ENCODE results near the gene ANKRD34A. TPM values are rescaled to one million over a fixed set of nuclear protein-coding genes. Genes with fewer than 3 reads are reported as not detected.

Gene ANKRD34A
- polyA plus RNA-seq, 1 donor, result 0.79 TPM

GRCh38 chr1:145980457-145980994, 16.2 kb upstream of the ANKRD34A start:
- H3K9me3 ChIP-seq (ENCODE audit: control insufficient read depth, low read depth, low read length), result no peaks in the 10 kb centered on the region
- peaks cover 31% of the 10 kb centered on the region for H3K4me1 ChIP-seq (ENCODE audit: control insufficient read depth, insufficient read depth, low read length)
- no peak overlapping the region for H3K4me3 ChIP-seq (ENCODE audit: low read length)
- no CpG with 5 or more reads among the region's 1 CpG for whole genome bisulfite sequencing (ENCODE audit: insufficient coverage, low lambda C conversion rate)
- H3K27ac ChIP-seq (ENCODE audit: low read length), result peak overlapping the region; percentile 94
- peak in 1 of 2 donors; percentile 53 for DNase-seq
- no peaks in the 10 kb centered on the region for H3K27me3 ChIP-seq (ENCODE audit: control insufficient read depth, insufficient read depth, low read length)
- no peaks in the 10 kb centered on the region for H3K36me3 ChIP-seq (ENCODE audit: control insufficient read depth, insufficient read depth, low read length)

GRCh38 chr1:145979746-145980456, 15.5 kb upstream of the ANKRD34A start:
- Histone ChIP-seq H3K4me1 (ENCODE audit: control insufficient read depth, insufficient read depth, low read length) (peaks cover 31% of the 10 kb centered on the region), H3K9me3 (ENCODE audit: control insufficient read depth, low read depth, low read length) (no peaks in the 10 kb centered on the region), H3K36me3 (ENCODE audit: control insufficient read depth, insufficient read depth, low read length) (no peaks in the 10 kb centered on the region), H3K4me3 (ENCODE audit: low read length) (no peak overlapping the region), H3K27ac (ENCODE audit: low read length) (peak overlapping the region; percentile 94), H3K27me3 (ENCODE audit: control insufficient read depth, insufficient read depth, low read length) (no peaks in the 10 kb centered on the region)
- DNase-seq, result peak in 1 of 2 donors; percentile 62
- 70% methylated on average over 2 of the region's 7 CpGs for WGBS (ENCODE audit: insufficient coverage, low lambda C conversion rate)

- H3K9me3 ChIP-seq (ENCODE audit: control insufficient read depth, low read depth, low read length), result no peaks in the 10 kb centered on the region
- no peaks in the 10 kb centered on the region for H3K27me3 ChIP-seq (ENCODE audit: control insufficient read depth, insufficient read depth, low read length)
- WGBS (ENCODE audit: insufficient coverage, low lambda C conversion rate), result no CpG with 5 or more reads among the region's 9 CpGs
- peaks cover 31% of the 10 kb centered on the region for H3K4me1 ChIP-seq (ENCODE audit: control insufficient read depth, insufficient read depth, low read length)
- H3K27ac ChIP-seq (ENCODE audit: low read length), result peak overlapping the region; percentile 94
- no peak overlapping the region for H3K4me3 ChIP-seq (ENCODE audit: low read length)
- H3K36me3 ChIP-seq (ENCODE audit: control insufficient read depth, insufficient read depth, low read length), result no peaks in the 10 kb centered on the region
- peak; percentile 98 to 99 for DNase-seq
Observed at GRCh38 chr1:145978854-145979745, 14.7 kb upstream of the ANKRD34A start.

- Histone ChIP-seq H3K9me3 (ENCODE audit: control insufficient read depth, low read depth, low read length) (no peaks in the 10 kb centered on the region), H3K36me3 (ENCODE audit: control insufficient read depth, insufficient read depth, low read length) (no peaks in the 10 kb centered on the region), H3K4me3 (ENCODE audit: low read length) (no peak overlapping the region), H3K27ac (ENCODE audit: low read length) (peak overlapping the region; percentile 94), H3K4me1 (ENCODE audit: control insufficient read depth, insufficient read depth, low read length) (peaks cover 31% of the 10 kb centered on the region), H3K27me3 (ENCODE audit: control insufficient read depth, insufficient read depth, low read length) (no peaks in the 10 kb centered on the region)
- DNase-seq, result peak in 1 of 2 donors; percentile 71
Observed at GRCh38 chr1:145978471-145978853, 14.1 kb upstream of the ANKRD34A start.

GRCh38 chr1:145977486-145978470, 13.4 kb upstream of the ANKRD34A start:
- Histone ChIP-seq H3K9me3 (ENCODE audit: control insufficient read depth, low read depth, low read length) (no peaks in the 10 kb centered on the region), H3K4me3 (ENCODE audit: low read length) (no peak overlapping the region), H3K4me1 (ENCODE audit: control insufficient read depth, insufficient read depth, low read length) (peaks cover 31% of the 10 kb centered on the region), H3K36me3 (ENCODE audit: control insufficient read depth, insufficient read depth, low read length) (no peaks in the 10 kb centered on the region), H3K27me3 (ENCODE audit: control insufficient read depth, insufficient read depth, low read length) (no peaks in the 10 kb centered on the region), H3K27ac (ENCODE audit: low read length) (peak overlapping the region; percentile 94)
- DNase-seq, result peak; percentile 84 to 85
- no CpG with 5 or more reads among the region's 9 CpGs for WGBS (ENCODE audit: insufficient coverage, low lambda C conversion rate)

GRCh38 chr1:145977016-145977415, 12.6 kb upstream of the ANKRD34A start:
- no peak overlapping the region for H3K27ac ChIP-seq (ENCODE audit: low read length)
- peaks cover 31% of the 10 kb centered on the region for H3K4me1 ChIP-seq (ENCODE audit: control insufficient read depth, insufficient read depth, low read length)
- no peaks in the 10 kb centered on the region for H3K27me3 ChIP-seq (ENCODE audit: control insufficient read depth, insufficient read depth, low read length)
- no peak for DNase-seq
- no CpG with 5 or more reads among the region's 5 CpGs for WGBS (ENCODE audit: insufficient coverage, low lambda C conversion rate)
- H3K4me3 ChIP-seq (ENCODE audit: low read length), result no peak overlapping the region
- no peaks in the 10 kb centered on the region for H3K9me3 ChIP-seq (ENCODE audit: control insufficient read depth, low read depth, low read length)
- no peaks in the 10 kb centered on the region for H3K36me3 ChIP-seq (ENCODE audit: control insufficient read depth, insufficient read depth, low read length)

- no peak for DNase-seq
- Histone ChIP-seq H3K4me1 (ENCODE audit: control insufficient read depth, insufficient read depth, low read length) (peaks cover 26% of the 10 kb centered on the region), H3K4me3 (ENCODE audit: low read length) (no peak overlapping the region), H3K27me3 (ENCODE audit: control insufficient read depth, insufficient read depth, low read length) (no peaks in the 10 kb centered on the region), H3K36me3 (ENCODE audit: control insufficient read depth, insufficient read depth, low read length) (no peaks in the 10 kb centered on the region), H3K9me3 (ENCODE audit: control insufficient read depth, low read depth, low read length) (no peaks in the 10 kb centered on the region), H3K27ac (ENCODE audit: low read length) (no peak overlapping the region)
- WGBS (ENCODE audit: insufficient coverage, low lambda C conversion rate), result no CpG with 5 or more reads among the region's 4 CpGs
Observed at GRCh38 chr1:145975216-145975615, 10.8 kb upstream of the ANKRD34A start.

- H3K27ac ChIP-seq (ENCODE audit: low read length), result no peak overlapping the region
- WGBS (ENCODE audit: insufficient coverage, low lambda C conversion rate), result no CpG with 5 or more reads among the region's 7 CpGs
- no peaks in the 10 kb centered on the region for H3K9me3 ChIP-seq (ENCODE audit: control insufficient read depth, low read depth, low read length)
- H3K27me3 ChIP-seq (ENCODE audit: control insufficient read depth, insufficient read depth, low read length), result no peaks in the 10 kb centered on the region
- H3K36me3 ChIP-seq (ENCODE audit: control insufficient read depth, insufficient read depth, low read length), result no peaks in the 10 kb centered on the region
- peaks cover 21% of the 10 kb centered on the region for H3K4me1 ChIP-seq (ENCODE audit: control insufficient read depth, insufficient read depth, low read length)
- DNase-seq, result no peak
- H3K4me3 ChIP-seq (ENCODE audit: low read length), result no peak overlapping the region
Observed at GRCh38 chr1:145974721-145975120, 10.3 kb upstream of the ANKRD34A start.

GRCh38 chr1:145972580-145972979, 8.2 kb upstream of the ANKRD34A start:
- H3K36me3 ChIP-seq (ENCODE audit: control insufficient read depth, insufficient read depth, low read length), result no peaks in the 10 kb centered on the region
- 61% methylated on average over 2 of the region's 7 CpGs for WGBS (ENCODE audit: insufficient coverage, low lambda C conversion rate)
- H3K27ac ChIP-seq (ENCODE audit: low read length), result no peak overlapping the region
- H3K4me1 ChIP-seq (ENCODE audit: control insufficient read depth, insufficient read depth, low read length), result peaks cover under 1% of the 10 kb centered on the region
- no peaks in the 10 kb centered on the region for H3K27me3 ChIP-seq (ENCODE audit: control insufficient read depth, insufficient read depth, low read length)
- no peaks in the 10 kb centered on the region for H3K9me3 ChIP-seq (ENCODE audit: control insufficient read depth, low read depth, low read length)
- no peak for DNase-seq
- no peak overlapping the region for H3K4me3 ChIP-seq (ENCODE audit: low read length)

GRCh38 chr1:145967288-145967687, 2.9 kb upstream of the ANKRD34A start:
- Histone ChIP-seq H3K9me3 (ENCODE audit: control insufficient read depth, low read depth, low read length) (no peaks in the 10 kb centered on the region), H3K27ac (ENCODE audit: low read length) (no peak overlapping the region), H3K27me3 (ENCODE audit: control insufficient read depth, insufficient read depth, low read length) (peaks cover 17% of the 10 kb centered on the region), H3K4me1 (ENCODE audit: control insufficient read depth, insufficient read depth, low read length) (peaks cover 17% of the 10 kb centered on the region), H3K36me3 (ENCODE audit: control insufficient read depth, insufficient read depth, low read length) (no peaks in the 10 kb centered on the region), H3K4me3 (ENCODE audit: low read length) (no peak overlapping the region)
- 88% methylated on average over 1 of the region's 2 CpGs for WGBS (ENCODE audit: insufficient coverage, low lambda C conversion rate)
- no peak for DNase-seq

All from large intestine (tissue), 3 donors.